ENCODE results near the gene COX7B2. TPM values are rescaled to one million over a fixed set of nuclear protein-coding genes. Genes with fewer than 3 reads are reported as not detected.
A peak's percentile ranks its signal among the peaks of the same experiment; 100 is the strongest.

COX7B2 gene
- total and polyA plus RNA-seq, 2 experiments from 2014 or later, result not detected

GRCh38 chr4:46950826-46951225 is 41.8 kb upstream of the COX7B2 start:
- no peaks in the 10 kb centered on the region for H3K36me3 ChIP-seq
- H3K4me3 ChIP-seq, result no peak overlapping the region
- H3K9me3 ChIP-seq (ENCODE audit: low read depth), result no peaks in the 10 kb centered on the region
- peaks cover 7% of the 10 kb centered on the region for H3K4me1 ChIP-seq (ENCODE audit: low read depth)
- no peaks in the 10 kb centered on the region for H3K27me3 ChIP-seq
- no peak overlapping the region for H3K27ac ChIP-seq
- TF ChIP-seq CTCF (IDR thresholded peaks at IDR 0.05; ENCODE audit: low read depth, low read length), result no peak
- no peak for DNase-seq (ENCODE audit: low read depth in 1 of 2, low spot score in 1 of 2)

- H3K27ac ChIP-seq, result no peak overlapping the region
- peaks cover 11% of the 10 kb centered on the region for H3K4me1 ChIP-seq (ENCODE audit: low read depth)
- no peaks in the 10 kb centered on the region for H3K27me3 ChIP-seq
- peak in 1 of 2 donors; percentile 18 for DNase-seq (ENCODE audit: low read depth in 1 of 2, low spot score in 1 of 2)
- no peaks in the 10 kb centered on the region for H3K9me3 ChIP-seq (ENCODE audit: low read depth)
- H3K36me3 ChIP-seq, result no peaks in the 10 kb centered on the region
- TF ChIP-seq CTCF (IDR thresholded peaks at IDR 0.05; ENCODE audit: low read depth, low read length), result no peak
- no peak overlapping the region for H3K4me3 ChIP-seq
Measured at GRCh38 chr4:46949822-46950221, 40.8 kb upstream of the COX7B2 start.

GRCh38 chr4:46947541-46947940 is 38.5 kb upstream of the COX7B2 start:
- Histone ChIP-seq H3K4me3 (no peak overlapping the region), H3K27me3 (no peaks in the 10 kb centered on the region), H3K4me1 (ENCODE audit: low read depth) (peaks cover 11% of the 10 kb centered on the region), H3K36me3 (no peaks in the 10 kb centered on the region), H3K9me3 (ENCODE audit: low read depth) (no peaks in the 10 kb centered on the region), H3K27ac (no peak overlapping the region)
- no peak for TF ChIP-seq CTCF (IDR thresholded peaks at IDR 0.05; ENCODE audit: low read depth, low read length)
- no peak for DNase-seq (ENCODE audit: low read depth in 1 of 2, low spot score in 1 of 2)

GRCh38 chr4:46946919-46947536 is 38.0 kb upstream of the COX7B2 start:
- peaks cover 11% of the 10 kb centered on the region for H3K4me1 ChIP-seq (ENCODE audit: low read depth)
- H3K4me3 ChIP-seq, result no peak overlapping the region
- no peaks in the 10 kb centered on the region for H3K36me3 ChIP-seq
- no peak for TF ChIP-seq CTCF (IDR thresholded peaks at IDR 0.05; ENCODE audit: low read depth, low read length)
- no peaks in the 10 kb centered on the region for H3K9me3 ChIP-seq (ENCODE audit: low read depth)
- no peaks in the 10 kb centered on the region for H3K27me3 ChIP-seq
- DNase-seq (ENCODE audit: low read depth in 1 of 2, low spot score in 1 of 2), result peak in 1 of 2 donors; percentile 38
- no peak overlapping the region for H3K27ac ChIP-seq

GRCh38 chr4:46945062-46945461 is 36.0 kb upstream of the COX7B2 start:
- H3K4me3 ChIP-seq, result no peak overlapping the region
- H3K27ac ChIP-seq, result no peak overlapping the region
- no peak for TF ChIP-seq CTCF (IDR thresholded peaks at IDR 0.05; ENCODE audit: low read depth, low read length)
- no peaks in the 10 kb centered on the region for H3K36me3 ChIP-seq
- peaks cover 7% of the 10 kb centered on the region for H3K4me1 ChIP-seq (ENCODE audit: low read depth)
- DNase-seq (ENCODE audit: low read depth in 1 of 2, low spot score in 1 of 2), result no peak
- no peaks in the 10 kb centered on the region for H3K27me3 ChIP-seq
- no peaks in the 10 kb centered on the region for H3K9me3 ChIP-seq (ENCODE audit: low read depth)
